Measurements from ENCODE around the gene DBNDD1. TPM values are rescaled to one million over a fixed set of nuclear protein-coding genes. Genes with fewer than 3 reads are reported as not detected.
A peak's percentile ranks its signal among the peaks of the same experiment; 100 is the strongest.
"Not testable (repeated sequence)": the region's sequence is repeated elsewhere in the genome, so short reads cannot be mapped to it uniquely, and the experiment has no call there.

Gene DBNDD1
- total RNA-seq, 1 experiment from 2014 or later, result 75.0 TPM

DNA sequence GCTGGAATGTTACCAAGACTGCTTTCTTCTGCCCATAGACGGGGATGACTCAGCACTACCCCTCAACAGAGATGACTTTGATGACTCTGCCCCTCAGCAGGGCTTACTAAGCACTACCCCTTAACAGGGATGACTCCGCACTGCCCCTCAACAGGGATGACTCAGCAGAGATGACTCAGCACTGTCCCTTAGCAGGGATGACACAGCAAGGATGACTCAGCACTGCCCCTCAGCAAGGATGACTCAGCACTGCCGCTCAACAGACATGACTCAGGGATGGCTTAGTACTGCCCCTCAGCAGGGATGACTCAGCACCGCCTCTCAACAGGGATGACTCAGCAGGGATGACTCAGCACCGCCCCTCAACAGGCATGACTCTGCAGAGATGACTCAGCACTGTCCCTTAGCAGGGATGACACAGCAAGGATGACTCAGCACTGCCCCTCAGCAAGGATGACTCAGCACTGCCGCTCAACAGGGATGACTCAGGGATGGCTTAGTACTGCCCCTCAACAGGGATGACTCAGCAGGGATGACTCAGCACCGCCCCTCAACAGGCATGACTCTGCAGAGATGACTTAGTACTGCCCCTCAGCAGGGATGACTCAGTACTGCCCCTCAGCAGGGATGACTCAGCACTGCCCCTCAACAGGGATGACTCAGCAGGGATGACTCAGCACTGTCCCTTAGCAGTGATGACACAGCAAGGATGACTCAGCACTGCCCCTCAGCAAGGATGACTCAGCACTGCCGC is 24.4 kb downstream of the DBNDD1 start:
- POLR2A ChIA-PET, H3K4me1 Mint-ChIP-seq, CTCF ChIA-PET, ATAC-seq, H3K4me3 Mint-ChIP-seq: not testable (repeated sequence)
- Mint-ChIP-seq H3K27ac (peak overlapping the region; percentile 94), H3K36me3 (peaks cover 61% of the 10 kb centered on the region), H3K27me3 (ENCODE audit: low read depth) (peaks cover 12% of the 10 kb centered on the region; the same call in 1 of the 2 replicates), H3K9me3 (peaks cover 23% of the 10 kb centered on the region)
- 0 out of 2 replicates have a peak, but pooled peaks have one; percentile 41 for TF ChIP-seq FOXP1 (CRISPR knock-in tag; IDR thresholded peaks at IDR 0.05; ENCODE audit: borderline replicate concordance)
- TF ChIP-seq, protein P1, sequence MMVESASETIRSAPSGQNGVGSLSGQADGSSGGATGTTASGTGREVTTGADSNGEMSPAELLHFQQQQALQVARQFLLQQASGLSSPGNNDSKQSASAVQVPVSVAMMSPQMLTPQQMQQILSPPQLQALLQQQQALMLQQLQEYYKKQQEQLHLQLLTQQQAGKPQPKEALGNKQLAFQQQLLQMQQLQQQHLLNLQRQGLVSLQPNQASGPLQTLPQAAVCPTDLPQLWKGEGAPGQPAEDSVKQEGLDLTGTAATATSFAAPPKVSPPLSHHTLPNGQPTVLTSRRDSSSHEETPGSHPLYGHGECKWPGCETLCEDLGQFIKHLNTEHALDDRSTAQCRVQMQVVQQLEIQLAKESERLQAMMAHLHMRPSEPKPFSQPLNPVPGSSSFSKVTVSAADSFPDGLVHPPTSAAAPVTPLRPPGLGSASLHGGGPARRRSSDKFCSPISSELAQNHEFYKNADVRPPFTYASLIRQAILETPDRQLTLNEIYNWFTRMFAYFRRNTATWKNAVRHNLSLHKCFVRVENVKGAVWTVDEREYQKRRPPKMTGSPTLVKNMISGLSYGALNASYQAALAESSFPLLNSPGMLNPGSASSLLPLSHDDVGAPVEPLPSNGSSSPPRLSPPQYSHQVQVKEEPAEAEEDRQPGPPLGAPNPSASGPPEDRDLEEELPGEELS (CRISPR knock-in tag; IDR thresholded peaks at IDR 0.05), result peak; percentile 24; the same call in 1 of the 2 replicates
- TF ChIP-seq, protein P2, sequence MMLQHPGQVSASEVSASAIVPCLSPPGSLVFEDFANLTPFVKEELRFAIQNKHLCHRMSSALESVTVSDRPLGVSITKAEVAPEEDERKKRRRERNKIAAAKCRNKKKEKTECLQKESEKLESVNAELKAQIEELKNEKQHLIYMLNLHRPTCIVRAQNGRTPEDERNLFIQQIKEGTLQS (CRISPR knock-in tag; conservative IDR thresholded peaks at IDR 0.05), result peak; percentile 66; the same call in 1 of the 2 replicates
- TF ChIP-seq JUN (CRISPR knock-in tag; IDR thresholded peaks at IDR 0.05), result peak; percentile 43; the same call in 1 of the 2 replicates
- 0 out of 2 replicates have a peak, but pooled peaks have one; percentile 24 for TF ChIP-seq TEAD1 (CRISPR knock-in tag; IDR thresholded peaks at IDR 0.05)
- TF ChIP-seq NFE2L1 (CRISPR knock-in tag; IDR thresholded peaks at IDR 0.05), result peak; percentile 99
- TF ChIP-seq ZNF263 (CRISPR knock-in tag; IDR thresholded peaks at IDR 0.05; ENCODE audit: low read depth), result peak; percentile 64; the same call in 1 of the 2 replicates
- DNase-seq (ENCODE audit: low spot score), result peak; percentile 58

DNA sequence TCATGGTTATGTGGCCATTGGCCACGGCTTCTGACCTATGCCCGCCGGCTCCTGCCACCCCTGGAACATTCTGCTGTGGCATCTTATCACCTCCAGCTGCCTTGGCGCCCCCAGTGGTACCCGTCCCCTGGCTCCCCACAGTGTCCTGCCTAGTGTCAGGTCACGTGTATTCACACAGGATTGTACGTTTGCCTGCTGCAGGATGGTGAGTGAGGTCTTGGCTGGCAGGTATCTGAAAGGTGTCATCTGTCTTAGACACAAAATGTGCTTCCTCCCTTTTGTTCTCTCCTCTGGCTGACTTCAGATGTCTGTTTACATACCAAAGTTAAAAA is 24.9 kb downstream of the DBNDD1 start:
- TF ChIP-seq, protein P3, sequence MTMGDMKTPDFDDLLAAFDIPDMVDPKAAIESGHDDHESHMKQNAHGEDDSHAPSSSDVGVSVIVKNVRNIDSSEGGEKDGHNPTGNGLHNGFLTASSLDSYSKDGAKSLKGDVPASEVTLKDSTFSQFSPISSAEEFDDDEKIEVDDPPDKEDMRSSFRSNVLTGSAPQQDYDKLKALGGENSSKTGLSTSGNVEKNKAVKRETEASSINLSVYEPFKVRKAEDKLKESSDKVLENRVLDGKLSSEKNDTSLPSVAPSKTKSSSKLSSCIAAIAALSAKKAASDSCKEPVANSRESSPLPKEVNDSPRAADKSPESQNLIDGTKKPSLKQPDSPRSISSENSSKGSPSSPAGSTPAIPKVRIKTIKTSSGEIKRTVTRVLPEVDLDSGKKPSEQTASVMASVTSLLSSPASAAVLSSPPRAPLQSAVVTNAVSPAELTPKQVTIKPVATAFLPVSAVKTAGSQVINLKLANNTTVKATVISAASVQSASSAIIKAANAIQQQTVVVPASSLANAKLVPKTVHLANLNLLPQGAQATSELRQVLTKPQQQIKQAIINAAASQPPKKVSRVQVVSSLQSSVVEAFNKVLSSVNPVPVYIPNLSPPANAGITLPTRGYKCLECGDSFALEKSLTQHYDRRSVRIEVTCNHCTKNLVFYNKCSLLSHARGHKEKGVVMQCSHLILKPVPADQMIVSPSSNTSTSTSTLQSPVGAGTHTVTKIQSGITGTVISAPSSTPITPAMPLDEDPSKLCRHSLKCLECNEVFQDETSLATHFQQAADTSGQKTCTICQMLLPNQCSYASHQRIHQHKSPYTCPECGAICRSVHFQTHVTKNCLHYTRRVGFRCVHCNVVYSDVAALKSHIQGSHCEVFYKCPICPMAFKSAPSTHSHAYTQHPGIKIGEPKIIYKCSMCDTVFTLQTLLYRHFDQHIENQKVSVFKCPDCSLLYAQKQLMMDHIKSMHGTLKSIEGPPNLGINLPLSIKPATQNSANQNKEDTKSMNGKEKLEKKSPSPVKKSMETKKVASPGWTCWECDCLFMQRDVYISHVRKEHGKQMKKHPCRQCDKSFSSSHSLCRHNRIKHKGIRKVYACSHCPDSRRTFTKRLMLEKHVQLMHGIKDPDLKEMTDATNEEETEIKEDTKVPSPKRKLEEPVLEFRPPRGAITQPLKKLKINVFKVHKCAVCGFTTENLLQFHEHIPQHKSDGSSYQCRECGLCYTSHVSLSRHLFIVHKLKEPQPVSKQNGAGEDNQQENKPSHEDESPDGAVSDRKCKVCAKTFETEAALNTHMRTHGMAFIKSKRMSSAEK (CRISPR knock-in tag; IDR thresholded peaks at IDR 0.05; ENCODE audit: borderline replicate concordance), result no peak
- TF ChIP-seq MXD4 (CRISPR knock-in tag; IDR thresholded peaks at IDR 0.05; ENCODE audit: borderline replicate concordance) (no peak), KAT7 (CRISPR knock-in tag; IDR thresholded peaks at IDR 0.05; ENCODE audit: borderline replicate concordance) (no peak), ZNF423 (CRISPR knock-in tag; IDR thresholded peaks at IDR 0.05) (no peak), SMAD4 (CRISPR knock-in tag; IDR thresholded peaks at IDR 0.05) (no peak), CREB1 (CRISPR knock-in tag; IDR thresholded peaks at IDR 0.05) (no peak), ESRRA (CRISPR knock-in tag; IDR thresholded peaks at IDR 0.05; ENCODE audit: borderline replicate concordance) (no peak)
- TF ChIP-seq, protein P4, sequence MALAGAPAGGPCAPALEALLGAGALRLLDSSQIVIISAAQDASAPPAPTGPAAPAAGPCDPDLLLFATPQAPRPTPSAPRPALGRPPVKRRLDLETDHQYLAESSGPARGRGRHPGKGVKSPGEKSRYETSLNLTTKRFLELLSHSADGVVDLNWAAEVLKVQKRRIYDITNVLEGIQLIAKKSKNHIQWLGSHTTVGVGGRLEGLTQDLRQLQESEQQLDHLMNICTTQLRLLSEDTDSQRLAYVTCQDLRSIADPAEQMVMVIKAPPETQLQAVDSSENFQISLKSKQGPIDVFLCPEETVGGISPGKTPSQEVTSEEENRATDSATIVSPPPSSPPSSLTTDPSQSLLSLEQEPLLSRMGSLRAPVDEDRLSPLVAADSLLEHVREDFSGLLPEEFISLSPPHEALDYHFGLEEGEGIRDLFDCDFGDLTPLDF (CRISPR knock-in tag; IDR thresholded peaks at IDR 0.05), result no peak
- TF ChIP-seq, protein P5, sequence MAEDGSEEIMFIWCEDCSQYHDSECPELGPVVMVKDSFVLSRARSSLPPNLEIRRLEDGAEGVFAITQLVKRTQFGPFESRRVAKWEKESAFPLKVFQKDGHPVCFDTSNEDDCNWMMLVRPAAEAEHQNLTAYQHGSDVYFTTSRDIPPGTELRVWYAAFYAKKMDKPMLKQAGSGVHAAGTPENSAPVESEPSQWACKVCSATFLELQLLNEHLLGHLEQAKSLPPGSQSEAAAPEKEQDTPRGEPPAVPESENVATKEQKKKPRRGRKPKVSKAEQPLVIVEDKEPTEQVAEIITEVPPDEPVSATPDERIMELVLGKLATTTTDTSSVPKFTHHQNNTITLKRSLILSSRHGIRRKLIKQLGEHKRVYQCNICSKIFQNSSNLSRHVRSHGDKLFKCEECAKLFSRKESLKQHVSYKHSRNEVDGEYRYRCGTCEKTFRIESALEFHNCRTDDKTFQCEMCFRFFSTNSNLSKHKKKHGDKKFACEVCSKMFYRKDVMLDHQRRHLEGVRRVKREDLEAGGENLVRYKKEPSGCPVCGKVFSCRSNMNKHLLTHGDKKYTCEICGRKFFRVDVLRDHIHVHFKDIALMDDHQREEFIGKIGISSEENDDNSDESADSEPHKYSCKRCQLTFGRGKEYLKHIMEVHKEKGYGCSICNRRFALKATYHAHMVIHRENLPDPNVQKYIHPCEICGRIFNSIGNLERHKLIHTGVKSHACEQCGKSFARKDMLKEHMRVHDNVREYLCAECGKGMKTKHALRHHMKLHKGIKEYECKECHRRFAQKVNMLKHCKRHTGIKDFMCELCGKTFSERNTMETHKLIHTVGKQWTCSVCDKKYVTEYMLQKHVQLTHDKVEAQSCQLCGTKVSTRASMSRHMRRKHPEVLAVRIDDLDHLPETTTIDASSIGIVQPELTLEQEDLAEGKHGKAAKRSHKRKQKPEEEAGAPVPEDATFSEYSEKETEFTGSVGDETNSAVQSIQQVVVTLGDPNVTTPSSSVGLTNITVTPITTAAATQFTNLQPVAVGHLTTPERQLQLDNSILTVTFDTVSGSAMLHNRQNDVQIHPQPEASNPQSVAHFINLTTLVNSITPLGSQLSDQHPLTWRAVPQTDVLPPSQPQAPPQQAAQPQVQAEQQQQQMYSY (CRISPR knock-in tag; IDR thresholded peaks at IDR 0.05), result no peak
- TF ChIP-seq, protein P6, sequence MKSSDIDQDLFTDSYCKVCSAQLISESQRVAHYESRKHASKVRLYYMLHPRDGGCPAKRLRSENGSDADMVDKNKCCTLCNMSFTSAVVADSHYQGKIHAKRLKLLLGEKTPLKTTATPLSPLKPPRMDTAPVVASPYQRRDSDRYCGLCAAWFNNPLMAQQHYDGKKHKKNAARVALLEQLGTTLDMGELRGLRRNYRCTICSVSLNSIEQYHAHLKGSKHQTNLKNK (CRISPR knock-in tag; IDR thresholded peaks at IDR 0.05), result no peak
- TF ChIP-seq, protein P7, sequence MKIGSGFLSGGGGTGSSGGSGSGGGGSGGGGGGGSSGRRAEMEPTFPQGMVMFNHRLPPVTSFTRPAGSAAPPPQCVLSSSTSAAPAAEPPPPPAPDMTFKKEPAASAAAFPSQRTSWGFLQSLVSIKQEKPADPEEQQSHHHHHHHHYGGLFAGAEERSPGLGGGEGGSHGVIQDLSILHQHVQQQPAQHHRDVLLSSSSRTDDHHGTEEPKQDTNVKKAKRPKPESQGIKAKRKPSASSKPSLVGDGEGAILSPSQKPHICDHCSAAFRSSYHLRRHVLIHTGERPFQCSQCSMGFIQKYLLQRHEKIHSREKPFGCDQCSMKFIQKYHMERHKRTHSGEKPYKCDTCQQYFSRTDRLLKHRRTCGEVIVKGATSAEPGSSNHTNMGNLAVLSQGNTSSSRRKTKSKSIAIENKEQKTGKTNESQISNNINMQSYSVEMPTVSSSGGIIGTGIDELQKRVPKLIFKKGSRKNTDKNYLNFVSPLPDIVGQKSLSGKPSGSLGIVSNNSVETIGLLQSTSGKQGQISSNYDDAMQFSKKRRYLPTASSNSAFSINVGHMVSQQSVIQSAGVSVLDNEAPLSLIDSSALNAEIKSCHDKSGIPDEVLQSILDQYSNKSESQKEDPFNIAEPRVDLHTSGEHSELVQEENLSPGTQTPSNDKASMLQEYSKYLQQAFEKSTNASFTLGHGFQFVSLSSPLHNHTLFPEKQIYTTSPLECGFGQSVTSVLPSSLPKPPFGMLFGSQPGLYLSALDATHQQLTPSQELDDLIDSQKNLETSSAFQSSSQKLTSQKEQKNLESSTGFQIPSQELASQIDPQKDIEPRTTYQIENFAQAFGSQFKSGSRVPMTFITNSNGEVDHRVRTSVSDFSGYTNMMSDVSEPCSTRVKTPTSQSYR (CRISPR knock-in tag; IDR thresholded peaks at IDR 0.05), result no peak
- CTCF ChIA-PET, result no interaction called here

More for the DNA sequence above, 24.9 kb downstream of the DBNDD1 start:
- Mint-ChIP-seq H3K4me3 (no peak overlapping the region), H3K27me3 (ENCODE audit: low read depth) (peaks cover 12% of the 10 kb centered on the region; the same call in 1 of the 2 replicates), H3K4me1 (no peaks in the 10 kb centered on the region), H3K36me3 (peaks cover 61% of the 10 kb centered on the region), H3K27ac (peak overlapping the region; percentile 94), H3K9me3 (peaks cover 23% of the 10 kb centered on the region)
- DNase-seq (ENCODE audit: low spot score) (no peak), ATAC-seq (no peak)
- POLR2A ChIA-PET, result no interaction called here

Data from WTC11 (cell line).